HG02870 (cell line): Measurements from ENCODE around the gene NF1.
"Not testable (repeated sequence)": the region's sequence is repeated elsewhere in the genome, so short reads cannot be mapped to it uniquely, and the experiment has no call there.

Experiments
- ATAC-seq: cut with Tn5 transposase; IDR thresholded peaks from one replicate; pipeline ENCODE4 v1.9.1; 2021; ENCODE audit warnings: mild to moderate bottlenecking, moderate library complexity; ENCODE audit not compliant: unreplicated experiment

The NF1 gene

DNA sequence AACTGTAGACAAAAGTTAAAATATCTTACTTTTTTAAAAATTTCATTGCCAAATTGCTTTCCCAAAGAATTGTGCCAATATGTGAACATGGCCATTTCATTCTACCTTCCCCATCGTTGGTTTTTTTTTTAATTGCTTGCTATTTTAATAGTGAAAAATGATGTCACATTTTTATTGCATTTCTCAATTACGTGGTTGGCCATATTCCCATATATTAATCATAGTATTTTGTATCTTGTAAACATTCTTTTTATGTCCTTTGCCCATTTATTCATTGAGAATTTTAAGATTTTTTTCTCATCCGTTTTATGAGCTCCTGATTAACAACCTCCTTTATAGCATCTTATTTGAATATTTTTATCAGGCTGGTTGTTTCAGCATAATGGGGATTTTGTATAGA, 195.0 kb downstream of the NF1 start:
- ATAC-seq = no peak

DNA sequence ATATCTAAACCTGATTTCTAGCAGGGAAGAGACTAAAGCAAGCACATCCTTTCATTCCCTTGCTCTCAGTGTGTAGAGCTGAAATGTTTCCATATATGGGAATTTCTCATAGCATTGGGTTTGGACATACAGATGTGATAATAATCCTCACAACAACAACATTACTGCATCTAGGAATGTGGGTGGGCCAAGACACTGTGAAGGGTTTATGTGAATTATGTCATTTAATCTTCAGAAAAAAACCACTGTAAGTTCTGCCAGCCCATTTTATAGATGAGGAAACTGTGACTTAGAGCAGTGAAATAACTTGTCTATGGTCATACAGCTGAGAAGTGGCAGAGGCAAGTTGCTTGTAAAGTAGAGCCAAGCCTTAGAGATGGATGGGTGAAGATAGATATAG, 197.0 kb downstream of the NF1 start:
- ATAC-seq = no peak

- ATAC-seq = no peak
Measured at GRCh38 chr17:31293581-31293980, 198.8 kb downstream of the NF1 start.

GRCh38 chr17:31294231-31294630, 199.5 kb downstream of the NF1 start:
- no peak for ATAC-seq

GRCh38 chr17:31294820-31295488, 200.2 kb downstream of the NF1 start:
- ATAC-seq = no peak

- no peak for ATAC-seq
Measured at GRCh38 chr17:31295489-31295871, 200.7 kb downstream of the NF1 start.

- no peak for ATAC-seq
Measured at GRCh38 chr17:31296142-31296541, 201.4 kb downstream of the NF1 start.

DNA sequence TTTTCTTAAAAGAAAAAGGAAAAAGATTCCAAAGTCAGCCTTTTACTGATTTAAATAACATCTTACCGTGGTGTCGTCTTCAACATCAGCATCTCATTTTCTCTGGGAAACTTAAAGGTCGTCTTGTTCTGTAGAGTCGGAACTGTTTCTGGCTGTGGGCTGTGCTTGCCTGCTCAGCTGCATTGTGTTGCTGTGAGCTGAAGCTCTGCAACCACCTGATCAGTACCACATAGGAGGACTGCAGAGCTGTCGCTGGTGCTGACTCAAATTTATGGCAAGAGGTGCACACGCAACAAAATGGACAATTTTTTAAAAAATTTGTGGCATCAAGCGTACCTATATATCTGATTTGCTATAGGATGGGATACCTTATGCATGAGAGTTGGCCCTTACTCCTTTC, 202.3 kb downstream of the NF1 start, which contains the start of gene OMG:
Gene OMG, minus strand, starts transcription at position 150 of the 400 bp plus-strand sequence. CDS start 908 bp downstream, outside the sequence.
- ATAC-seq = no peak

- ATAC-seq = no peak
Measured at GRCh38 chr17:31299624-31300023, 204.8 kb downstream of the NF1 start.

DNA sequence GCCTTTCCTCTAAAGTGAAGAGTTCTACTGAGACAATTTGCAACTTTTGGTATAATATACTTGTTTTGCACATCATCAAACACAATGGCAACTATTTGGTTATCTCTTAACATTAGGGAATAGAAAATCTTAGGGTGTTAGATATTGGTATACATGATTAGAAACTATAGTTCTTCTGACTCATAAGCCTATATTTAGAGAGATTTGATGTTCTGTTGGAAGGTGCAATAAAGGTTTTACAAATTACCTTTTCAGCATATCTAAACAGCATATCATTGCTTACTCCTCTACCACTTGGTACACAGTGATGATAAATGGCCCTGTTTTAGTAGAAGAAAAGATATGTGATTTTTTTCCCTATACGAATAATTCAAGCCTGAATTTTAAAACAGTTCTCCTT, 212.9 kb downstream of the NF1 start:
- no peak for ATAC-seq

- ATAC-seq = no peak
Measured at GRCh38 chr17:31308372-31309334, 213.9 kb downstream of the NF1 start.

DNA sequence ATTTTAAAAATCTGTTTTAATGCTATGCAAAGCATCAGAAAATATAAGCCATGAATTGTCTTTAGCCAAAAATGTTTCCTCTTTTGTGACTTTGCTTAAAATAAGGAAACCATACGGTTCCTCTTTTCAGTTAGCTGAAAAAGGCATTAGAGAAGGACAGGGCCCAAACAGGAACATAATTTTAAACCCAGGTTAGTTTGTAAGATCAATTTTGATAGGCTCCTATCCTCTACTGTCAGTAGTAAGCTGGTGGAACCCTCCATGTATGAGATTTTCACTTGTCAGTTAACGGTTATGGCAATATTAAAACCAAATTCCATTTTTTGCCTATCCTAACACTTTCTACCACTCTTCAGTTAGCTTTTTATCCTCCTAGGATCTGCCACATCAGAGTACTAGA, 214.8 kb downstream of the NF1 start:
- no peak for ATAC-seq

GRCh38 chr17:31310260-31310659, 215.5 kb downstream of the NF1 start:
- ATAC-seq = no peak

- no peak for ATAC-seq
Measured at GRCh38 chr17:31310886-31311285, 216.1 kb downstream of the NF1 start.

DNA sequence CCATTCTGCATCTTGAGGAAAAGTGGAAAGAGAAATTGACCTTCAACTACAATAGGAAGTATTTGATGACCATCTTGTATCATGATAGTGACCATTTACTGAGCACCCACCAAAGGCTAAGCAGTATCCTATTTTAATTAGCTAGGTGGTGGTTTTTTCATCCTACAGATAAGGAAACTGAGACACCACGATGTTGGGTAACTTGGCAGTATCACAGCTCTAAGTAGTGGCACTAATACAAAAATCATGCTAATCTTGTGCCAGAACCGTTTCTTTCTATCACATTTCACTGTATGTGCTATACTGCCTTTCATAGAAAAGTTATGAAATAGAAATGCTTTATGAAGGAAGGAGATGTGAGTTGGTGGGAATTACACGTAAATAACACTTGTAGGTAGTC, 216.7 kb downstream of the NF1 start:
- ATAC-seq = no peak

DNA sequence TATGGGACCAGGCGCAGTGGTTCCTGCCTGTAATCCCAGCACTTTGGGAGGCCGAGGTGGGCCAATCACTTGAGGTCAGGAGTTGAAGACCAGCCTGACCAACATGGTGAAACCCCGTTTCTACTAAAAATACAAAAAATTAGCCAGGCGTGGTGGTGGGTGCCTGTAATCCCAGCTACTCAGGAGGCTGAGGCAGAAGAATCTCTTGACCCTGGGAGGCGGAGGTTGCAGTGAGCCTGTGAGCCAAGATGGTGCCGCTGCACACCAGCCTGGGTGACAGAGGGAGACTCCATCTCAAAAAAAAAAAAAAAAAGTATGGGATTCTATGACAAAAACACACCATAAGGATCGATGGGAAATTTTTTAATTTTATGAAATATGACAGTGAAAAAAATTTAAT, 217.4 kb downstream of the NF1 start:
- ATAC-seq = not testable (repeated sequence)

GRCh38 chr17:31313982-31314781, 219.4 kb downstream of the NF1 start, which contains the start of gene EVI2B:
Gene EVI2B, minus strand, starts transcription at chr17:31314054. Its CDS starts 8,445 bp downstream, at chr17:31305609.
- ATAC-seq = no peak

DNA sequence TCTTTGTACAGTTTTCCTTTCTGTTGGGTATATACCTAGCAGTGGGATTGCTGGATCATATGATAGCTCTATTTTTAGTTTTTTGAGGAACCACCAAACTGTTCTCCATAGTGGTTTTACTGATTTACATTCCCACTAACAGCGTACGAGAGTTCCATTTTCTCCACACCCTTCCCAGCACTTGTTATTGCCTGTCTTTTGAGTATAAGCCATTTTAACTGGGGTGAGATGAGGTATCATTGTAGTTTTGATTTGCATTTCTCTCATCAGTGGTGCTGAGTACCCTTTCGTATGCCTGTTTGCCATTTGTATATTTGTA, 220.0 kb downstream of the NF1 start:
- no peak for ATAC-seq

DNA sequence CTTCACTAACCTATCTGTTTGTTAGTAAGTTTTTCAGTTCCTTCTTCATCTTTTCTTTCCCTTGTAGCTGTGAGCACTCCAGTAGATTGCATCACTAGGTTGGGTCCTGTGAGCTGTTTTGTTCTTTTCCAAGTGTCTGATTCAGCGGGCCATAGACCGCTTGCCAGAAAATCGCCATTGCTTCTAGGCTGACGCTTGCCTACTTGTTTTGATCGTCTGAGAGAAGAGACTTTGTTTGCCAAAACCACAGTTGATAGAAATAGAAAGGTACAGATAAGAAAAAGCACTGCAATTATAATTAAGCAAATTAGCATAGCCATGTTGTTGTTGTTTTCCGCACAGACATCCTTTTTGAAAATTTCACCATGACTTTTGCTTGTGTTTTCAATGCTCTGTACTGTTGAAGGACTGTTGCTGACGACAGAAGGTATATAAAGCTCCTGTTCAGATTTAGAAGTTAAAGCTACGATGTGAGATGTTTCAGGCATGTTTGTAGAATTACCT, 223.6 kb downstream of the NF1 start:
- ATAC-seq = no peak

GRCh38 chr17:31318851-31319661, 224.3 kb downstream of the NF1 start:
- no peak for ATAC-seq
